ENCODE results near the gene DSG1.
"Not testable (repeated sequence)": the region's sequence is repeated elsewhere in the genome, so short reads cannot be mapped to it uniquely, and the experiment has no call there.

DSG1 gene

DNA sequence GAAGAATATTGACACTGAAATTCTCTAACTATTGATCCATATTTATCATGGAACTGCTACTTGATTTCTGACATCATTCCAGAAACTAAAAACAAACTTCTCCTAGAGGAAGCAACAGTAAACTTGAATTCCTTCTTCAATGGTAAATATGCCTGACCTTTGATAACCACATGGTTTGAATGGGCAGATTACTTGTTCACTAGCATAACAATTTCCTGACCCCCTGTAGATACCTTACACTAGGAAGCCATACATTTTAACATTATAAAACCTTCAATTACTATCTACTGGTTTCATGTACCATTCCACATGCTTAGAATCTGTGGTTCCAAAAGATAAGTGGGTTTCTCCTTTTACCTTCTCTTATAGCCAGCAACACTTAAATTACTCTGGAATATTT is 36.5 kb upstream of the DSG1 start:
- no peak overlapping the region for H2AFZ ChIP-seq (ENCODE audit: low read depth, low read length, severe bottlenecking)
- no peak overlapping the region for H3K27ac ChIP-seq (ENCODE audit: low read depth, low read length)
- H4K20me1 ChIP-seq (ENCODE audit: low read depth, low read length), result no peaks in the 10 kb centered on the region
- TF ChIP-seq, protein P1, sequence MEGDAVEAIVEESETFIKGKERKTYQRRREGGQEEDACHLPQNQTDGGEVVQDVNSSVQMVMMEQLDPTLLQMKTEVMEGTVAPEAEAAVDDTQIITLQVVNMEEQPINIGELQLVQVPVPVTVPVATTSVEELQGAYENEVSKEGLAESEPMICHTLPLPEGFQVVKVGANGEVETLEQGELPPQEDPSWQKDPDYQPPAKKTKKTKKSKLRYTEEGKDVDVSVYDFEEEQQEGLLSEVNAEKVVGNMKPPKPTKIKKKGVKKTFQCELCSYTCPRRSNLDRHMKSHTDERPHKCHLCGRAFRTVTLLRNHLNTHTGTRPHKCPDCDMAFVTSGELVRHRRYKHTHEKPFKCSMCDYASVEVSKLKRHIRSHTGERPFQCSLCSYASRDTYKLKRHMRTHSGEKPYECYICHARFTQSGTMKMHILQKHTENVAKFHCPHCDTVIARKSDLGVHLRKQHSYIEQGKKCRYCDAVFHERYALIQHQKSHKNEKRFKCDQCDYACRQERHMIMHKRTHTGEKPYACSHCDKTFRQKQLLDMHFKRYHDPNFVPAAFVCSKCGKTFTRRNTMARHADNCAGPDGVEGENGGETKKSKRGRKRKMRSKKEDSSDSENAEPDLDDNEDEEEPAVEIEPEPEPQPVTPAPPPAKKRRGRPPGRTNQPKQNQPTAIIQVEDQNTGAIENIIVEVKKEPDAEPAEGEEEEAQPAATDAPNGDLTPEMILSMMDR (IDR thresholded peaks at IDR 0.05; ENCODE audit: insufficient read depth, low read length, poor library complexity, severe bottlenecking), result no peak
- TF ChIP-seq EZH2phosphoT487 (conservative IDR thresholded peaks at IDR 0.05; ENCODE audit: low read length), result no peak
- H3K27me3 ChIP-seq (ENCODE audit: low read length), result no peaks in the 10 kb centered on the region
- no peaks in the 10 kb centered on the region for H3K9me3 ChIP-seq (ENCODE audit: insufficient read depth, low read length)
- H3K4me2 ChIP-seq (ENCODE audit: low read depth, low read length, poor library complexity, severe bottlenecking), result no peak overlapping the region
- H3K4me3 ChIP-seq (ENCODE audit: insufficient read depth, low read length, poor library complexity, severe bottlenecking), result no peak overlapping the region
- no peaks in the 10 kb centered on the region for H3K36me3 ChIP-seq (ENCODE audit: low read length)
- no peaks in the 10 kb centered on the region for H3K9me2 ChIP-seq (replicated peaks; ENCODE audit: insufficient read depth, low read length)
- H3F3A ChIP-seq (ENCODE audit: insufficient read depth), result no peaks in the 10 kb centered on the region
- no peaks in the 10 kb centered on the region for H3K79me2 ChIP-seq (ENCODE audit: insufficient read depth, low read length)
- H3K9ac ChIP-seq (ENCODE audit: low read length), result no peak overlapping the region

DNA sequence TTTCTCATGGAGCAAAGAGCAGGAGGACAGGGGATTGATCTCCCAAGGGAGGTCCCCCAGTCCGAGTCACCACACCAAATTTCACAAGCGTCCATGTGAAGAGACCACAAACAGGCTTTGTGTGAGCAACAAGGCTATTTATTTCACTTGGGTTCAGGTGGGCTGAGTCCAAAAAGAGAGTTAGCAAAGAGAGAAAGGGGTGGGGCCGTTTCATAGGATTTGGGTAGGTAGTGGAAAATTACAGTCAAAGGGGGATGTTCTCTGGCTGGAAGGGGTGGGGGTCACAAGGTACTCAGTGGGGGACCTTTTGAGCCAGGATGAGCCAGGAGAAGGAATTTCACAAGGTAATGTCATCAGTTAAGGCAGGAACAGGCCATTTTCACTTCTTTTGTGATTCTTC is 28.5 kb upstream of the DSG1 start:
- not testable (repeated sequence) for H4K20me1 ChIP-seq (ENCODE audit: low read depth, low read length); H3K9me3 ChIP-seq (ENCODE audit: insufficient read depth, low read length); H3K27ac ChIP-seq (ENCODE audit: low read depth, low read length); H3K4me3 ChIP-seq (ENCODE audit: insufficient read depth, low read length, poor library complexity, severe bottlenecking); H3K9ac ChIP-seq (ENCODE audit: low read length); H3K79me2 ChIP-seq (ENCODE audit: insufficient read depth, low read length); H3K4me2 ChIP-seq (ENCODE audit: low read depth, low read length, poor library complexity, severe bottlenecking); H3K27me3 ChIP-seq (ENCODE audit: low read length); H3K36me3 ChIP-seq (ENCODE audit: low read length); H2AFZ ChIP-seq (ENCODE audit: low read depth, low read length, severe bottlenecking); H3K9me2 ChIP-seq (replicated peaks; ENCODE audit: insufficient read depth, low read length); H3F3A ChIP-seq (ENCODE audit: insufficient read depth)

DNA sequence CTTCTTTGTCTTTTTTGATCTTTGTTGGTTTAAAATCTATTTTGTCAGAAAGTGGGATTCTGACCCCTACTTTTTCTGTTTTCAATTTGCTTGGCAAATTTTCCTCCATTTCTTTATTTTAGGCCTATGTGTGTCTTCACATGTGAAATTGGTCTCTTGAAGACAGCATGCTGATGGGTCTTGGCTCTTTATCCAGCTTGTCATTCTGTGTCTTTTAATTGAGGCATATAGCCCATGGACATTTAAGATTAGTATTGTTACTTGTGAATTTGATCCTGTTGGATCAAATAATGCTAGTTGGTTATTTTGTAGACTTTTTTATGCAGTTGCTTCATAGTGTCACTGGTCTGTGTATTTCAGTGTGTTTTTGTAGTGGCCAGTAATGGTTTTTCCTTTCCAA is 26.3 kb upstream of the DSG1 start:
- H3K36me3 ChIP-seq (ENCODE audit: low read length), result no peaks in the 10 kb centered on the region
- no peak overlapping the region for H3K4me2 ChIP-seq (ENCODE audit: low read depth, low read length, poor library complexity, severe bottlenecking)
- H4K20me1 ChIP-seq (ENCODE audit: low read depth, low read length), result no peaks in the 10 kb centered on the region
- no peaks in the 10 kb centered on the region for H3K27me3 ChIP-seq (ENCODE audit: low read length)
- no peaks in the 10 kb centered on the region for H3F3A ChIP-seq (ENCODE audit: insufficient read depth)
- H3K9me3 ChIP-seq (ENCODE audit: insufficient read depth, low read length), result peaks cover 6% of the 10 kb centered on the region; the same call in 1 of the 2 replicates
- H2AFZ ChIP-seq (ENCODE audit: low read depth, low read length, severe bottlenecking), result no peak overlapping the region
- no peak overlapping the region for H3K9ac ChIP-seq (ENCODE audit: low read length)
- no peak overlapping the region for H3K4me3 ChIP-seq (ENCODE audit: insufficient read depth, low read length, poor library complexity, severe bottlenecking)
- no peaks in the 10 kb centered on the region for H3K79me2 ChIP-seq (ENCODE audit: insufficient read depth, low read length)
- TF ChIP-seq, protein P1 (IDR thresholded peaks at IDR 0.05; ENCODE audit: insufficient read depth, low read length, poor library complexity, severe bottlenecking), result no peak
- no peak for TF ChIP-seq EZH2phosphoT487 (conservative IDR thresholded peaks at IDR 0.05; ENCODE audit: low read length)
- peaks cover 2% of the 10 kb centered on the region; the same call in 1 of the 2 replicates for H3K9me2 ChIP-seq (replicated peaks; ENCODE audit: insufficient read depth, low read length)
- H3K27ac ChIP-seq (ENCODE audit: low read depth, low read length), result no peak overlapping the region

DNA sequence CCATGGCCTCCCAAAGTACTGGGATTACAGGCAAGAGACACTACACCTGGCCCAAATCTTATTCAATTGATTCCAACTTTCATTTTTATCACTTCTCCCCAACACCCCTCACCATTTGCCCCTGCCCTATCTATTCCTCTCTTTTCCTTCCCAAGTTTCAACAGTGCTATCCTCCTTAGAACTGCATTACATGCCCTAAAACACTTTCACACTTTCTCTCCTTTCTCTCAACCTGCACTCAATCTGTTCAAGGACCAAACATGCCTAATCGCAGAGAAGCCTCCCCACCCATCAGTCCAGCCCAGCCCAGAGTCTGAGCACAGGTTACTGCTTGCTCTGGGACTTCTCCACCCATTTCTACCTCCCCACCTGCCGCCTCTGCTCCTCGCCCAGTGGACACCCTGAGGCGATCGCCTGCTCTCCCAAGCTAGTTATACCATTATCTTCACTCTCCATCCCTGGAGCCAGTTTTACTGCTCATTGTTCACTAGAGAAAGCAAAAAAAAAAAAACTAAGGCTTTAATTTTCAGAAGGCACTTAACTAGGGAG is 23.7 kb upstream of the DSG1 start:
- Histone ChIP-seq H3K4me2 (ENCODE audit: low read depth, low read length, poor library complexity, severe bottlenecking) (no peak overlapping the region), H3K36me3 (ENCODE audit: low read length) (no peaks in the 10 kb centered on the region), H3F3A (ENCODE audit: insufficient read depth) (no peaks in the 10 kb centered on the region), H3K27ac (ENCODE audit: low read depth, low read length) (no peak overlapping the region), H2AFZ (ENCODE audit: low read depth, low read length, severe bottlenecking) (no peak overlapping the region), H3K9me3 (ENCODE audit: insufficient read depth, low read length) (peaks cover 6% of the 10 kb centered on the region; the same call in 1 of the 2 replicates), H3K79me2 (ENCODE audit: insufficient read depth, low read length) (no peaks in the 10 kb centered on the region), H3K4me3 (ENCODE audit: insufficient read depth, low read length, poor library complexity, severe bottlenecking) (no peak overlapping the region), H3K27me3 (ENCODE audit: low read length) (no peaks in the 10 kb centered on the region), H3K9ac (ENCODE audit: low read length) (no peak overlapping the region), H3K9me2 (replicated peaks; ENCODE audit: insufficient read depth, low read length) (peaks cover 2% of the 10 kb centered on the region; the same call in 1 of the 2 replicates), H4K20me1 (ENCODE audit: low read depth, low read length) (no peaks in the 10 kb centered on the region)
- no peak for TF ChIP-seq EZH2phosphoT487 (conservative IDR thresholded peaks at IDR 0.05; ENCODE audit: low read length)
- TF ChIP-seq, protein P1 (IDR thresholded peaks at IDR 0.05; ENCODE audit: insufficient read depth, low read length, poor library complexity, severe bottlenecking), result no peak

Measured in SU-DHL-6 (cell line).